BLaER1 (cell line): ENCODE results near the gene SGPL1.

Source experiments
- H3K27ac ChIP-seq: shearing (Covaris generic); formaldehyde crosslinking; 2 replicates; pipeline ENCODE4 v1.8.1; 2022
- H3K27me3 ChIP-seq: shearing (Covaris generic); formaldehyde crosslinking; 2 replicates; pipeline ENCODE4 v1.8.1; 2022
- H3K36me3 ChIP-seq: shearing (Covaris generic); formaldehyde crosslinking; 2 replicates; pipeline ENCODE4 v1.8.1; 2022
- H3K4me1 ChIP-seq: shearing (Covaris generic); formaldehyde crosslinking; 2 replicates; pipeline ENCODE4 v1.8.1; 2022
- H3K4me2 ChIP-seq: shearing (Covaris generic); formaldehyde crosslinking; 2 replicates; pipeline ENCODE4 v1.8.1; 2022
- H3K4me3 ChIP-seq: shearing (Covaris generic); formaldehyde crosslinking; 2 replicates; pipeline ENCODE4 v1.8.1; 2022
- H3K9ac ChIP-seq: shearing (Covaris generic); formaldehyde crosslinking; 2 replicates; pipeline ENCODE4 v1.8.1; 2022
- H3K9me3 ChIP-seq: shearing (Covaris generic); formaldehyde crosslinking; 2 replicates; pipeline ENCODE4 v1.8.1; 2022
- H4K20me1 ChIP-seq: shearing (Covaris generic); formaldehyde crosslinking; 2 replicates; pipeline ENCODE4 v1.8.1; 2022
- Cebpa-rat ChIP-seq: shearing (Covaris generic); IDR thresholded peaks from 2 replicates; pipeline ENCODE4 v1.8.1; 2022

SGPL1 gene

GRCh38 chr10:70909326-70909935, 93.7 kb downstream of the SGPL1 start:
- no peaks in the 10 kb centered on the region for H3K27me3 ChIP-seq
- TF ChIP-seq Cebpa-rat: no peak
- no peak overlapping the region for H3K9ac ChIP-seq
- H3K36me3 ChIP-seq: no peaks in the 10 kb centered on the region
- H3K9me3 ChIP-seq: no peaks in the 10 kb centered on the region
- H3K4me1 ChIP-seq: peaks cover 37% of the 10 kb centered on the region
- no peak overlapping the region for H3K27ac ChIP-seq
- H4K20me1 ChIP-seq: no peaks in the 10 kb centered on the region
- H3K4me2 ChIP-seq: no peak overlapping the region
- no peak overlapping the region for H3K4me3 ChIP-seq

- no peaks in the 10 kb centered on the region for H3K27me3 ChIP-seq
- H4K20me1 ChIP-seq: no peaks in the 10 kb centered on the region
- H3K9ac ChIP-seq: no peak overlapping the region
- H3K9me3 ChIP-seq: no peaks in the 10 kb centered on the region
- no peak overlapping the region for H3K27ac ChIP-seq
- H3K4me1 ChIP-seq: peaks cover 37% of the 10 kb centered on the region
- no peak overlapping the region for H3K4me3 ChIP-seq
- no peak overlapping the region for H3K4me2 ChIP-seq
- no peak for TF ChIP-seq Cebpa-rat
- no peaks in the 10 kb centered on the region for H3K36me3 ChIP-seq
Measured at GRCh38 chr10:70910486-70911341, 95.0 kb downstream of the SGPL1 start.

- Histone ChIP-seq H3K27me3 (no peaks in the 10 kb centered on the region), H3K9me3 (no peaks in the 10 kb centered on the region), H3K36me3 (no peaks in the 10 kb centered on the region), H3K4me3 (no peak overlapping the region), H3K4me1 (peaks cover 36% of the 10 kb centered on the region), H3K9ac (no peak overlapping the region), H4K20me1 (no peaks in the 10 kb centered on the region; the same call in 1 of the 2 replicates), H3K4me2 (no peak overlapping the region), H3K27ac (no peak overlapping the region)
- TF ChIP-seq Cebpa-rat: no peak
Measured at GRCh38 chr10:70911386-70911785, 95.6 kb downstream of the SGPL1 start.

GRCh38 chr10:70912556-70912955, 96.8 kb downstream of the SGPL1 start:
- H3K4me1 ChIP-seq: peaks cover 24% of the 10 kb centered on the region
- TF ChIP-seq Cebpa-rat: no peak
- H4K20me1 ChIP-seq: no peaks in the 10 kb centered on the region; the same call in 1 of the 2 replicates
- no peak overlapping the region for H3K9ac ChIP-seq
- no peak overlapping the region for H3K27ac ChIP-seq
- H3K36me3 ChIP-seq: no peaks in the 10 kb centered on the region
- no peak overlapping the region for H3K4me2 ChIP-seq
- no peaks in the 10 kb centered on the region for H3K27me3 ChIP-seq
- no peaks in the 10 kb centered on the region for H3K9me3 ChIP-seq
- H3K4me3 ChIP-seq: no peak overlapping the region

- Histone ChIP-seq H4K20me1 (no peaks in the 10 kb centered on the region; the same call in 1 of the 2 replicates), H3K9ac (no peak overlapping the region), H3K36me3 (no peaks in the 10 kb centered on the region), H3K4me2 (no peak overlapping the region), H3K4me3 (no peak overlapping the region), H3K27ac (no peak overlapping the region), H3K9me3 (no peaks in the 10 kb centered on the region), H3K4me1 (peaks cover 16% of the 10 kb centered on the region), H3K27me3 (no peaks in the 10 kb centered on the region)
- TF ChIP-seq Cebpa-rat: no peak
Measured at GRCh38 chr10:70913191-70913892, 97.6 kb downstream of the SGPL1 start.

GRCh38 chr10:70913893-70914240, 98.1 kb downstream of the SGPL1 start:
- no peak overlapping the region for H3K4me2 ChIP-seq
- no peak overlapping the region for H3K27ac ChIP-seq
- H3K9me3 ChIP-seq: no peaks in the 10 kb centered on the region
- peaks cover 12% of the 10 kb centered on the region for H3K4me1 ChIP-seq
- H3K4me3 ChIP-seq: no peak overlapping the region
- no peak for TF ChIP-seq Cebpa-rat
- H3K36me3 ChIP-seq: no peaks in the 10 kb centered on the region
- H3K27me3 ChIP-seq: no peaks in the 10 kb centered on the region
- no peak overlapping the region for H3K9ac ChIP-seq
- H4K20me1 ChIP-seq: no peaks in the 10 kb centered on the region; the same call in 1 of the 2 replicates

GRCh38 chr10:70914316-70914864, 98.6 kb downstream of the SGPL1 start:
- Histone ChIP-seq H3K4me3 (no peak overlapping the region), H3K27me3 (no peaks in the 10 kb centered on the region), H3K27ac (no peak overlapping the region), H4K20me1 (no peaks in the 10 kb centered on the region; the same call in 1 of the 2 replicates), H3K4me1 (peaks cover 16% of the 10 kb centered on the region; the same call in 1 of the 2 replicates), H3K4me2 (no peak overlapping the region), H3K9ac (no peak overlapping the region), H3K9me3 (no peaks in the 10 kb centered on the region), H3K36me3 (no peaks in the 10 kb centered on the region)
- no peak for TF ChIP-seq Cebpa-rat

GRCh38 chr10:70915206-70915605, 99.5 kb downstream of the SGPL1 start:
- H3K4me1 ChIP-seq: peaks cover 19% of the 10 kb centered on the region; the same call in 1 of the 2 replicates
- H3K4me2 ChIP-seq: no peak overlapping the region
- no peaks in the 10 kb centered on the region for H3K36me3 ChIP-seq
- no peak overlapping the region for H3K4me3 ChIP-seq
- TF ChIP-seq Cebpa-rat: no peak
- H3K27ac ChIP-seq: no peak overlapping the region
- H3K27me3 ChIP-seq: no peaks in the 10 kb centered on the region
- H3K9ac ChIP-seq: no peak overlapping the region
- no peaks in the 10 kb centered on the region; the same call in 1 of the 2 replicates for H4K20me1 ChIP-seq
- H3K9me3 ChIP-seq: no peaks in the 10 kb centered on the region

GRCh38 chr10:70915806-70916205, 100.1 kb downstream of the SGPL1 start:
- Histone ChIP-seq H3K27me3 (no peaks in the 10 kb centered on the region), H3K27ac (no peak overlapping the region), H3K9me3 (no peaks in the 10 kb centered on the region), H3K4me1 (peaks cover 19% of the 10 kb centered on the region; the same call in 1 of the 2 replicates), H4K20me1 (no peaks in the 10 kb centered on the region; the same call in 1 of the 2 replicates), H3K4me2 (no peak overlapping the region), H3K36me3 (no peaks in the 10 kb centered on the region), H3K4me3 (no peak overlapping the region), H3K9ac (no peak overlapping the region)
- no peak for TF ChIP-seq Cebpa-rat
